KMS-11 (cell line): Measurements from ENCODE around the gene CXCR5.
A peak's percentile ranks its signal among the peaks of the same experiment; 100 is the strongest.

Experiments used
- H2AFZ ChIP-seq: fragments of 200-600 bp; sonication (generic); 2 replicates; pipeline ENCODE4 v1.6.1; 2016; ENCODE audit warnings: antibody characterized with exemption, mixed run types, low read depth
- H3K27ac ChIP-seq: fragments of 200-600 bp; sonication (generic); 2 replicates; pipeline ENCODE4 v1.6.1; 2016; ENCODE audit warnings: mild to moderate bottlenecking, mixed run types
- H3K27me3 ChIP-seq: fragments of 200-600 bp; sonication (generic); 2 replicates; pipeline ENCODE4 v1.6.1; 2017; ENCODE audit warnings: mild to moderate bottlenecking, low read depth, mixed run types, moderate library complexity; ENCODE audit not compliant: insufficient read depth
- H3K36me3 ChIP-seq: fragments of 200-600 bp; sonication (generic); 2 replicates; pipeline ENCODE4 v1.6.1; 2017; ENCODE audit warnings: mild to moderate bottlenecking, mixed run types; ENCODE audit not compliant: insufficient read depth
- H3K4me1 ChIP-seq: fragments of 200-600 bp; sonication (generic); 2 replicates; pipeline ENCODE4 v1.6.1; 2016; ENCODE audit warnings: mild to moderate bottlenecking, low read depth, mixed run types; ENCODE audit not compliant: poor library complexity, severe bottlenecking
- H3K4me2 ChIP-seq: fragments of 200-600 bp; sonication (generic); 2 replicates; pipeline ENCODE4 v1.7.0; 2016; ENCODE audit warnings: mild to moderate bottlenecking, mixed run types
- H3K4me3 ChIP-seq: fragments of 200-600 bp; sonication (generic); IDR thresholded peaks from 2 replicates; pipeline ENCODE4 v1.6.1; 2017; ENCODE audit warnings: low read depth, low read length, mixed read lengths; ENCODE audit not compliant: insufficient read depth
- H3K79me2 ChIP-seq: fragments of 200-600 bp; sonication (generic); 2 replicates; pipeline ENCODE4 v1.6.1; 2016; ENCODE audit warnings: low read depth, mixed run types; ENCODE audit not compliant: insufficient read depth
- H3K9ac ChIP-seq: fragments of 200-600 bp; sonication (generic); 2 replicates; pipeline ENCODE4 v1.6.1; 2016; ENCODE audit warnings: mild to moderate bottlenecking, mixed run types
- H4K20me1 ChIP-seq: fragments of 200-600 bp; sonication (generic); 2 replicates; pipeline ENCODE4 v1.6.1; 2016; ENCODE audit warnings: mild to moderate bottlenecking, mixed run types; ENCODE audit not compliant: insufficient read depth
- TF ChIP-seq, protein P1 (sequence below): fragments of 200-600 bp; sonication (generic); conservative IDR thresholded peaks from 2 replicates; pipeline ENCODE4 v1.6.1; 2017; ENCODE audit warnings: low read depth, mild to moderate bottlenecking, antibody characterized with exemption, low read length, moderate library complexity, mixed read lengths

CXCR5 gene

DNA sequence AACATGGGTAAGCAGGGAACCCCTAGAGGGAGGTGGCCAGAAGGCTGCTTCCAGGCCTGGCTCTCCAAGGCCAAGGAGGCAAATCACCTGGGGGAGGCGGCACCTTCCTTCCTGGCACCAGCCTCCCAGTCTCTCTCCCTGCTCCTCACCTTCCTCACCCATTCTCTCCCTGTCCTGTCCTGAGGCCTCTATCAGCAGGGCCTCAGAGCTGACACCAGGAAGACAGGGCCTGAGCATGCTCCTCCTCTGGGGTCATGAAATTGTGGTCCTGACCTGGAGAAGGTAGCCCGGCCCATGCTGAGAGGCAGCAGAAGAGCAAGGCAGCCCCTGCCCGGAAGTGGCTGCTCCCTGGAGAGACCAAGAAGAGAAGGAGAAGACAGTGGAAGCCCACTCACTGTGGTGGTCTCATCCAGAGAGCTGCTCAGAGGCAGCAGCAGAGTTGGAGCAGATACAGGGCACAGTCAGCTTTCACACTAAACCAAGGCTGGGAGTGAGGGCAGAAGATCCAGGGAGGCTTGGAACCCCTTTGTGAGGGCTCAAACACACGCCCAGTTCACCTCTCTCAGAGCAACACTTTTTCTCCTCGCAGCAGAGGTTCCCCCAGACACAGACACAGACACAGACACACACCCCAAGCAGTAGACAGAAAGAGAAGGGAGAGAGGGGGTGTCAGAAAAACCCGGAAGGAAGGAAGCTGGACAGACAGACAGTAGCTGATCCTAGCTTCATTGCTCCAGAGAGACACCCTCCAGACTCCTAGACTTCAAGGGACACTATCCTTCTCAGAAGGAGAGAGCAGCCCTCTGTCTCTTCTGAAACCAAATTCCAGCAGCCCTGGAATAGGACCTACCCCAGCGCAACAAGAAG, 40.3 kb downstream of the CXCR5 start:
- Histone ChIP-seq H3K4me1 (peaks cover 22% of the 10 kb centered on the region), H3K36me3 (no peaks in the 10 kb centered on the region), H3K9ac (no peak overlapping the region), H3K27ac (no peak overlapping the region), H4K20me1 (no peaks in the 10 kb centered on the region), H2AFZ (no peak overlapping the region), H3K4me2 (peak overlapping the region; percentile 78; the same call in 1 of the 2 replicates), H3K4me3 (no peak overlapping the region), H3K79me2 (no peaks in the 10 kb centered on the region), H3K27me3 (no peaks in the 10 kb centered on the region)
- TF ChIP-seq, protein P1, sequence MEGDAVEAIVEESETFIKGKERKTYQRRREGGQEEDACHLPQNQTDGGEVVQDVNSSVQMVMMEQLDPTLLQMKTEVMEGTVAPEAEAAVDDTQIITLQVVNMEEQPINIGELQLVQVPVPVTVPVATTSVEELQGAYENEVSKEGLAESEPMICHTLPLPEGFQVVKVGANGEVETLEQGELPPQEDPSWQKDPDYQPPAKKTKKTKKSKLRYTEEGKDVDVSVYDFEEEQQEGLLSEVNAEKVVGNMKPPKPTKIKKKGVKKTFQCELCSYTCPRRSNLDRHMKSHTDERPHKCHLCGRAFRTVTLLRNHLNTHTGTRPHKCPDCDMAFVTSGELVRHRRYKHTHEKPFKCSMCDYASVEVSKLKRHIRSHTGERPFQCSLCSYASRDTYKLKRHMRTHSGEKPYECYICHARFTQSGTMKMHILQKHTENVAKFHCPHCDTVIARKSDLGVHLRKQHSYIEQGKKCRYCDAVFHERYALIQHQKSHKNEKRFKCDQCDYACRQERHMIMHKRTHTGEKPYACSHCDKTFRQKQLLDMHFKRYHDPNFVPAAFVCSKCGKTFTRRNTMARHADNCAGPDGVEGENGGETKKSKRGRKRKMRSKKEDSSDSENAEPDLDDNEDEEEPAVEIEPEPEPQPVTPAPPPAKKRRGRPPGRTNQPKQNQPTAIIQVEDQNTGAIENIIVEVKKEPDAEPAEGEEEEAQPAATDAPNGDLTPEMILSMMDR = no peak

DNA sequence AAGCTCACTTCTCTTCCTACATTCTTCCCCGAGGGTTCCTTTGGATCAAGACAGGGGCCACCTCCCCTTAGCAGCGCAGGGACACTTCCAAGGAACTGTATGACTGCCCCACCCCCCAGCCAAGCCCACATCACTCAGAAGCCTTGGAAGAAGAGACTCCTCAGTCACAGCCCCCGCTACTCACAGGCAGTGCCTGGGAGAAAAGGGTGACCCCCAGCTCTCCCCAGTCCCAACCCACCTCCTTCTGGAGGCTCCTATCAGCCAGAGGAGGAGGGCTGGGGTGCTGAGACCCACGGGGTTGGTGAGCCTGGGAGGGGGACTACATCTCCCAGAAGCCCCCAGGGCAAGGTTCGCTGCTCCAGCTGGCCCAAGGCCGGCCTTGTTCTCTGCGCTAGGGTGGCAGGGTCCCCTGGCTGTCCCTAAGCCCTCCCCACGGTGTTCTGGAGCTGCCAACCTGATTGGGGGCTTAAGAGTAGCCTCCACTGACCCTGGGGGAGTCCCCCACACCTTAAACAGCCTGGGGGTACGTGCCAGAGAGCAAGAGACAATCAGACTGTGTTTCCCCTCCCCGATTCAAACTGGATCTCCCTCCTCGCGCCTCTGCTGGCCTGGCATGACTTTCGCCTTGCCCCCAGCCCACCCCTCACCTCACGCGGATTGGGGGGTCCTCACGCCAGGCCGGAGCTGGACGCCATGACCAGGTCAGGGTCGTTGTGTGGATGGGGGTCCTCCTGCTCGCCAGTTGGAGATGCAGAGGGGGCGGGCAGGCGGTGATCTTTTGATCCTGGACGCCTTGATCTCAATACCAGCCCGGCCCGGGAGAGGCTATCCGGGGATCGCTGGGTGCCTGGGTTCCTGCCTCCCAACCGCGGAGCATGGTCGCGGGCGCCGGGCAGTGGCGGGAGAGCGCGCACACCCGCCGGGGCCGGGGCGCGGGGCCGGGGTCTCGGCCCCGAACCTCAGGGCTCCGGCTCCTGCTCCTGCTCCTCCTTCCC, 41.2 kb downstream of the CXCR5 start:
- Histone ChIP-seq H3K27me3 (no peaks in the 10 kb centered on the region), H3K27ac (no peak overlapping the region; the same call in 1 of the 2 replicates), H3K4me3 (no peak overlapping the region), H3K4me2 (peak overlapping the region; percentile 78), H3K79me2 (no peaks in the 10 kb centered on the region), H3K9ac (peak overlapping the region; percentile 37; the same call in 1 of the 2 replicates), H3K4me1 (peaks cover 22% of the 10 kb centered on the region), H3K36me3 (no peaks in the 10 kb centered on the region), H2AFZ (peak overlapping the region; percentile 59; the same call in 1 of the 2 replicates), H4K20me1 (no peaks in the 10 kb centered on the region)
- TF ChIP-seq, protein P1 = no peak

DNA sequence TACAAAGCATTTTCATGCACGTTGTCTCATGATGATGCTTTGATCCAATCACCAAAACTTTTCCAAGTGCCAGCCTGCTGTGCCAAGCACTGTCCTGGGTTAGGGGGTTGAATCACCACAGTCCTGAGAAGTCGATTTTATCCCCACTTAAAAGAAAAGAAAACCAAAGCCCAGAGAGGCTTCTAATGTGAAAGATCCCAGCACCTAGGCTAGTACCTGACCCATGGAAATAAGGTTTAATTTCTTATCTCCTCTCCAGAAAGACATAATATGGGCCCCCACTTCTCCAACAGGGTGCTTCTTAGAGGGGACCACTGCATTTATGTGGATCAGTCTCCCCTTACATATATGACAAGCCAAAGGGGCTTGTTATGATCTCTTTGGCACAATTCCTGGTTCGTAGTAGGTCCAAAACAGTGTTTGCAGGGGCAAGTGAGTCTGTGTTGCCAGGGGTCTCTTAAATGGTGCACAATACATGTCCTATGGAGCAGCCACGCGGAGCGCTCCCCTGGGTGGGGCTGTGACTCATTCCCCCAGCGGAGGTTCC, 43.9 kb downstream of the CXCR5 start:
- no peaks in the 10 kb centered on the region for H3K27me3 ChIP-seq
- peak overlapping the region; percentile 63 for H3K4me2 ChIP-seq
- H3K4me3 ChIP-seq = no peak overlapping the region
- no peak overlapping the region; the same call in 1 of the 2 replicates for H3K27ac ChIP-seq
- H3K4me1 ChIP-seq = peaks cover 22% of the 10 kb centered on the region
- TF ChIP-seq, protein P1 = no peak
- H3K9ac ChIP-seq = no peak overlapping the region
- H4K20me1 ChIP-seq = no peaks in the 10 kb centered on the region
- H3K79me2 ChIP-seq = no peaks in the 10 kb centered on the region
- H2AFZ ChIP-seq = peak overlapping the region; percentile 94; the same call in 1 of the 2 replicates
- no peaks in the 10 kb centered on the region for H3K36me3 ChIP-seq

DNA sequence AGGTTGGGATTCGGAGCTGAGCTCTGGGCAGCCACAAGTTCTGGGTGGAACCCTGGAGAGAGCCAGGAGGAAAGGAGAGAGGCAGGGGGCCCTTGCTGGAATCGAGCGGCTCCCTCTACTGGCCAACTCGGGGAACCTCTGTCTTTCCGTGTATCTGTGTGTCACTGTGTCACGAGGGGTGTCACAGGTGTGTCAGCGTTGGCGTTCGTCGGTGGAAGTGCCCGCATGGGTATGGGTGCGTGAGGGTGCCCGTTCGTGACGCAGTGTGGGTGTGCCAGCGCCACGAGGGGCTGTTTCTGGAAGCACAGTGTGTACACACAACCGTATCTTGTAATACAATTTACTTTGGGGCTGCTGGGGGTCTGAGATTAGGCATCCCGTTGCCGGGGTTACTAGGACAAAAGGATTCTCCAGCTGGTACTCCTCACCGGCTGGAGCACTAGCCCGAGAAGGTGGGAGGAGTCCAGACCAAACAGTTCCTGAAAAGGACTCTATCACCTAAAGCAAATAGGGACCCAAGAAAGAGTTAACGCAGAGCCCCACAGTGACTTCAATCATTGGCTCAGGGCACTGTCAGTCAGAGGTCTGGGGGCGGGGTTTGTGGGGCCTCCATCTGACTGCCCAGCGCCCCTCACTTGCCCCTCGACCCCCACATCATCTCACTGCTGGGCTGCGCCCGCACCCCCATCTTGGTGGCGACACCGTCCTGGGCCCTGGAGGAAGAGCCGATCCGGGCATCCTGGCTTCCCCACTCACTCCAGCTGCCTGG, 44.6 kb downstream of the CXCR5 start:
- H2AFZ ChIP-seq = peak overlapping the region; percentile 94
- H3K4me2 ChIP-seq = peak overlapping the region; percentile 63
- peak overlapping the region; percentile 37; the same call in 1 of the 2 replicates for H3K9ac ChIP-seq
- no peaks in the 10 kb centered on the region for H3K36me3 ChIP-seq
- TF ChIP-seq, protein P1 = peak; percentile 72
- H3K27me3 ChIP-seq = no peaks in the 10 kb centered on the region
- H3K27ac ChIP-seq = peak overlapping the region; percentile 59; the same call in 1 of the 2 replicates
- no peaks in the 10 kb centered on the region for H3K79me2 ChIP-seq
- H3K4me1 ChIP-seq = peaks cover 27% of the 10 kb centered on the region
- no peaks in the 10 kb centered on the region for H4K20me1 ChIP-seq
- H3K4me3 ChIP-seq = no peak overlapping the region
